Measurements from ENCODE around the gene MUC6.

GRCh38 chr11:1040428-1041148 is 4.1 kb upstream of the MUC6 start:
- TF ChIP-seq CTCF (IDR thresholded peaks at IDR 0.05): no peak
- TF ChIP-seq POLR2AphosphoS5 (IDR thresholded peaks at IDR 0.05): no peak
